NCI-H128 (cell line): ENCODE data around the gene SLIRP.
"Not testable (repeated sequence)": the region's sequence is repeated elsewhere in the genome, so short reads cannot be mapped to it uniquely, and the experiment has no call there.

ENCODE experiments used
- DNase-seq: peaks from one replicate; lab custom pipeline; 2025; ENCODE audit not compliant: unreplicated experiment; lab: John Stamatoyannopoulos, UW

SLIRP gene

GRCh38 chr14:77741438-77741837 lies 33.5 kb downstream of the SLIRP start:
- no peak for DNase-seq

GRCh38 chr14:77746064-77746702 lies 38.3 kb downstream of the SLIRP start:
- DNase-seq = no peak

GRCh38 chr14:77747425-77747824 lies 39.5 kb downstream of the SLIRP start:
- not testable (repeated sequence) for DNase-seq

- no peak for DNase-seq
These were observed 44.4 kb downstream of the SLIRP start for GRCh38 chr14:77752266-77752665.

- DNase-seq = no peak
These were observed 45.1 kb downstream of the SLIRP start for GRCh38 chr14:77752799-77753516.

GRCh38 chr14:77760381-77761204 lies 52.7 kb downstream of the SLIRP start, which contains the start of gene SNW1:
SNW1 (minus strand) TSS chr14:77761156; CDS start chr14:77761127, 29 bp downstream.
- DNase-seq = peak; percentile 79

GRCh38 chr14:77761205-77761931 lies 53.5 kb downstream of the SLIRP start:
- DNase-seq = no peak

- DNase-seq = no peak
These were observed 55.4 kb downstream of the SLIRP start for GRCh38 chr14:77763316-77763715.

- no peak for DNase-seq
These were observed 56.1 kb downstream of the SLIRP start for GRCh38 chr14:77763978-77764377.
